SK-N-SH treated with all-trans-retinoic acid at 6 μM for 48 hours (cell line): ENCODE data around the gene AIF1L.

Experiments
- ATAC-seq: fragments of 200-7000 bp; cut with Tn5 transposase; 3 replicates; pipeline ENCODE4 v1.9.1; 2020; ENCODE audit warnings: mild to moderate bottlenecking, moderate library complexity
- ARNTL ChIP-seq: fragments of 450-650 bp; formaldehyde crosslinking; IDR thresholded peaks from 2 replicates; pipeline ENCODE4 v1.5.0; 2020; ENCODE audit warnings: low read depth, mild to moderate bottlenecking, moderate library complexity, borderline replicate concordance
- BACH2 ChIP-seq: fragments of 250-450 bp; sonication (Bioruptor Pico); IDR thresholded peaks from 2 replicates; pipeline ENCODE4 v1.9.0; 2021; ENCODE audit warnings: mild to moderate bottlenecking, borderline replicate concordance
- CSDC2 ChIP-seq: fragments of 250-450 bp; sonication (Bioruptor Pico); IDR thresholded peaks from 2 replicates; pipeline ENCODE4 v1.5.0; 2020; ENCODE audit warnings: mild to moderate bottlenecking, moderate library complexity
- ESRRG ChIP-seq: fragments of 250-450 bp; sonication (Bioruptor Pico); IDR thresholded peaks from 2 replicates; pipeline ENCODE4 v1.6.1; 2021; ENCODE audit warnings: mild to moderate bottlenecking
- ISL1 ChIP-seq: fragments of 250-450 bp; sonication (Bioruptor Pico); IDR thresholded peaks from 2 replicates; pipeline ENCODE4 v2.1.2; 2022; ENCODE audit warnings: mild to moderate bottlenecking, moderate library complexity
- OSR1 ChIP-seq: fragments of 250-450 bp; sonication (Bioruptor Pico); IDR thresholded peaks from 2 replicates; pipeline ENCODE4 v1.8.0; 2022; ENCODE audit warnings: moderate library complexity, mild to moderate bottlenecking, inconsistent platforms
- POU6F1 ChIP-seq: fragments of 250-450 bp; sonication (Bioruptor Pico); IDR thresholded peaks from 2 replicates; pipeline ENCODE4 v1.8.0; 2021; ENCODE audit warnings: low read depth, mild to moderate bottlenecking, moderate library complexity, borderline replicate concordance
- PPARA ChIP-seq: fragments of 250-450 bp; sonication (Bioruptor Pico); IDR thresholded peaks from 2 replicates; pipeline ENCODE4 v1.5.0; 2020; ENCODE audit warnings: mild to moderate bottlenecking, borderline replicate concordance
- SNAI2 ChIP-seq: fragments of 250-450 bp; sonication (Bioruptor Pico); IDR thresholded peaks from 2 replicates; pipeline ENCODE4 v1.5.0; 2020; ENCODE audit warnings: mild to moderate bottlenecking, moderate library complexity
- TCF4 ChIP-seq: fragments of 250-450 bp; sonication (Bioruptor Pico); IDR thresholded peaks from 2 replicates; pipeline ENCODE4 v1.8.0; 2021; ENCODE audit warnings: mild to moderate bottlenecking, moderate library complexity, borderline replicate concordance
- ZC3H10 ChIP-seq: fragments of 250-450 bp; sonication (Bioruptor Pico); IDR thresholded peaks from 2 replicates; pipeline ENCODE4 v1.5.1; 2021; ENCODE audit warnings: mild to moderate bottlenecking, moderate library complexity
- ZFP3 ChIP-seq: fragments of 250-450 bp; sonication (Bioruptor Pico); IDR thresholded peaks from 2 replicates; pipeline ENCODE4 v1.5.0; 2020; ENCODE audit warnings: mild to moderate bottlenecking, moderate library complexity
- ZFP30 ChIP-seq: fragments of 450-650 bp; formaldehyde crosslinking; IDR thresholded peaks from 2 replicates; pipeline ENCODE4 v1.5.0; 2022; ENCODE audit warnings: mild to moderate bottlenecking, moderate library complexity
- ZNF70 ChIP-seq: fragments of 450-650 bp; formaldehyde crosslinking; IDR thresholded peaks from 2 replicates; pipeline ENCODE4 v1.5.0; 2020; ENCODE audit warnings: mild to moderate bottlenecking, moderate library complexity
- ZNF8 ChIP-seq: fragments of 450-650 bp; formaldehyde crosslinking; IDR thresholded peaks from 2 replicates; pipeline ENCODE4 v1.5.0; 2020; ENCODE audit warnings: mild to moderate bottlenecking, moderate library complexity
- TF ChIP-seq, protein P1 (sequence below): fragments of 250-450 bp; sonication (Bioruptor Pico); IDR thresholded peaks from 2 replicates; pipeline ENCODE4 v1.5.1; 2020; ENCODE audit warnings: low read depth, mild to moderate bottlenecking, moderate library complexity
- TF ChIP-seq, protein P2 (sequence below): fragments of 250-450 bp; sonication (Bioruptor Pico); IDR thresholded peaks from 2 replicates; pipeline ENCODE4 v1.5.0; 2020; ENCODE audit warnings: mild to moderate bottlenecking, moderate library complexity
- TF ChIP-seq, protein P3 (sequence below): fragments of 250-450 bp; sonication (Bioruptor Pico); IDR thresholded peaks from 2 replicates; pipeline ENCODE4 v1.5.1; 2021; ENCODE audit warnings: mild to moderate bottlenecking, moderate library complexity

The AIF1L gene

DNA sequence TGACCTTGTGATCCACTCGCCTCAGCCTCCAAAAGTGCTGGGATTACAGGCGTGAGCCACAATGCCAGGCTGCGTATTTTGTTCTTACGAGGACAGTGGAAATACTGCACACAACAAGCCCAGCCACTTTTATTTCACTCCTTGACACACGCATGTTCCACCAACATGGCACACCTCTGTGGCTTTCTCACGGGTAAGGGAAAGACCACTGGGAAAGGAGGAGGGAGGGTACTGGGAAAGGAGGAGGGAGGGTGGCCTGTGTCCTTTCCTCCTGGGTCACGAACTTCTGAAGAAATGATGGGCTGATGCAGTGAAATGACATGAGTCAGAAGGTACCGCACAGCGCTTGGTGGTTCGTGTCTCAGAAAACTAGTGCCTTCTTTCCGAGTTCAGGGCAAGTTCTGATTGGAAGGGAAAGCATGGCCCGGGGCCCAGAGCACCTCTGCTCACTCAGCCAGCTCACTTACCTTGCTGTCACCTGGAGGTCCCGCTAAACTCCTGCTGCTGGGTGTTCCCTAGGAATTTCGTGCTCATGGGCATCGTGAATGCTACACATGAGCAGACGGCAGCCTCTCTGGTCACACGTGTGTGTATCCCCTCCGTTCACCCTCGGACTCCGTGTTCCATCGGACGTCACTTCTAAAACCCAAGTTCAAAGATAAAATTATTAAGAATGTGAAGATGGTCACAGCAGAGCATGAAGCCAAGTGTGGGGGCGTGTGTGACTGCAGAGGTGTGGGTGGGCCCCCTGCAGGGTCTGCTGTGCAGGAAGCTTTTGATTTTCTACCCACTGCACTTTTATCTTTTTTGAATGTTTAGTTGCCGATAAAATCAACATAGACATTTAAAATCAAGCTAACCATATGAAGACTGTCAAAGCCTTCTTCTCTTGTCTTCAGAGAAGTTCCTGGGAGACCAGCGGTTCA is 44.5 kb upstream of the AIF1L start (continued):
- TF ChIP-seq TCF4, result no peak
- TF ChIP-seq, protein P1, sequence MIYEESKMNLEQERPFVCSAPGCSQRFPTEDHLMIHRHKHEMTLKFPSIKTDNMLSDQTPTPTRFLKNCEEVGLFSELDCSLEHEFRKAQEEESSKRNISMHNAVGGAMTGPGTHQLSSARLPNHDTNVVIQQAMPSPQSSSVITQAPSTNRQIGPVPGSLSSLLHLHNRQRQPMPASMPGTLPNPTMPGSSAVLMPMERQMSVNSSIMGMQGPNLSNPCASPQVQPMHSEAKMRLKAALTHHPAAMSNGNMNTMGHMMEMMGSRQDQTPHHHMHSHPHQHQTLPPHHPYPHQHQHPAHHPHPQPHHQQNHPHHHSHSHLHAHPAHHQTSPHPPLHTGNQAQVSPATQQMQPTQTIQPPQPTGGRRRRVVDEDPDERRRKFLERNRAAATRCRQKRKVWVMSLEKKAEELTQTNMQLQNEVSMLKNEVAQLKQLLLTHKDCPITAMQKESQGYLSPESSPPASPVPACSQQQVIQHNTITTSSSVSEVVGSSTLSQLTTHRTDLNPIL (CRISPR knock-in tag), result no peak

DNA sequence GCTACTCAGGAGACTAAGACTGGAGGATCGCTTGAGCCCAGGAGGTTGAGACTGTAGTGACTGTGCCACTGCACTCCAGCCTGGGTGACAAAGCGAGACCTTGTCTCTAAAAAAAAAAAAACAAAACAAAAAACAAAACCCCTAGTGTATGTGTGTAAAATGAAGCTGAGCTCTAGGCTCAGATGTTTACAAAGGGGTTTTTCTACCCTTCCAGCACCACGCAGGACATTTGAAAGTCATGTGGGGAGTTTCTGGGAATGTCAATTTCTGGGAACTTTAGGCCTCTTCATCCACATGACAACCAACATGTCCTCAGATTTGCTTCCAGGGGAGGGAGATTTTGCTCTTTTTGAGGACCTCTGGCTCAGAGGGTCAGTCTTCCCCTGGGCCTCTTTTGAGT is 42.4 kb upstream of the AIF1L start:
- TF ChIP-seq ZFP30 (CRISPR knock-in tag), result no peak
- TF ChIP-seq ZNF70 (CRISPR knock-in tag), result no peak
- TF ChIP-seq ZC3H10, result no peak
- TF ChIP-seq CSDC2, result no peak
- TF ChIP-seq TCF4, result no peak
- no peak for TF ChIP-seq POU6F1
- ATAC-seq, result no peak

GRCh38 chr9:131056781-131057506 is 39.4 kb upstream of the AIF1L start:
- TF ChIP-seq ZNF8 (CRISPR knock-in tag) (no peak), ESRRG (CRISPR knock-in tag) (no peak), TCF4 (no peak), ARNTL (CRISPR knock-in tag) (no peak), PPARA (no peak), ISL1 (no peak), ZFP30 (CRISPR knock-in tag) (no peak), POU6F1 (no peak), OSR1 (CRISPR knock-in tag) (no peak), ZFP3 (CRISPR knock-in tag) (no peak)
- TF ChIP-seq, protein P1 (CRISPR knock-in tag), result no peak
- TF ChIP-seq, protein P2, sequence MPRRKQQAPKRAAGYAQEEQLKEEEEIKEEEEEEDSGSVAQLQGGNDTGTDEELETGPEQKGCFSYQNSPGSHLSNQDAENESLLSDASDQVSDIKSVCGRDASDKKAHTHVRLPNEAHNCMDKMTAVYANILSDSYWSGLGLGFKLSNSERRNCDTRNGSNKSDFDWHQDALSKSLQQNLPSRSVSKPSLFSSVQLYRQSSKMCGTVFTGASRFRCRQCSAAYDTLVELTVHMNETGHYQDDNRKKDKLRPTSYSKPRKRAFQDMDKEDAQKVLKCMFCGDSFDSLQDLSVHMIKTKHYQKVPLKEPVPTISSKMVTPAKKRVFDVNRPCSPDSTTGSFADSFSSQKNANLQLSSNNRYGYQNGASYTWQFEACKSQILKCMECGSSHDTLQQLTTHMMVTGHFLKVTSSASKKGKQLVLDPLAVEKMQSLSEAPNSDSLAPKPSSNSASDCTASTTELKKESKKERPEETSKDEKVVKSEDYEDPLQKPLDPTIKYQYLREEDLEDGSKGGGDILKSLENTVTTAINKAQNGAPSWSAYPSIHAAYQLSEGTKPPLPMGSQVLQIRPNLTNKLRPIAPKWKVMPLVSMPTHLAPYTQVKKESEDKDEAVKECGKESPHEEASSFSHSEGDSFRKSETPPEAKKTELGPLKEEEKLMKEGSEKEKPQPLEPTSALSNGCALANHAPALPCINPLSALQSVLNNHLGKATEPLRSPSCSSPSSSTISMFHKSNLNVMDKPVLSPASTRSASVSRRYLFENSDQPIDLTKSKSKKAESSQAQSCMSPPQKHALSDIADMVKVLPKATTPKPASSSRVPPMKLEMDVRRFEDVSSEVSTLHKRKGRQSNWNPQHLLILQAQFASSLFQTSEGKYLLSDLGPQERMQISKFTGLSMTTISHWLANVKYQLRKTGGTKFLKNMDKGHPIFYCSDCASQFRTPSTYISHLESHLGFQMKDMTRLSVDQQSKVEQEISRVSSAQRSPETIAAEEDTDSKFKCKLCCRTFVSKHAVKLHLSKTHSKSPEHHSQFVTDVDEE, result no peak
- no peak for ATAC-seq

GRCh38 chr9:131060900-131061630 is 35.3 kb upstream of the AIF1L start:
- no peak for TF ChIP-seq TCF4
- no peak for ATAC-seq

DNA sequence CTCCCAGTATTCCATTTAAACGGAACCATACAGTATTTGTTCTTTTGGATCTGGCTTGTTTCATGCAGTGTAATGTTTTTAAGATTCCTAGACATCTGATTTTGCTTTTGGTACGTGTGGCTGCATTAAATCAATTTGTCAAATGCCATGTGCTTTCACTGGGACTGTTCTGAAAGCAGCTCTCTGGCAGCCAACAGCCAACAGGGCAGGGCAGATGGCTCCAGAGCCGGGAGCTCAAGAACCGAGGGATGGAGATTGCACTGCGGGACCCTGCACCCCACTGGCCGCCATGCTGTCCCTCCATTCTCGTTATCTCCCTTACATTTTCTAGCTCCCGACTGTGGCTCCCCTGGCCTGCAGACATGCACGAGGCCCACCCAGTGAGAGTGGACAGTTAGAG is 33.4 kb upstream of the AIF1L start:
- no peak for ATAC-seq
- TF ChIP-seq, protein P1 (CRISPR knock-in tag), result no peak
- TF ChIP-seq POU6F1, result no peak
- TF ChIP-seq BACH2 (CRISPR knock-in tag), result no peak
- TF ChIP-seq SNAI2 (CRISPR knock-in tag), result no peak
- no peak for TF ChIP-seq ZNF70 (CRISPR knock-in tag)
- TF ChIP-seq CSDC2, result no peak
- TF ChIP-seq ARNTL (CRISPR knock-in tag), result no peak
- TF ChIP-seq, protein P3, sequence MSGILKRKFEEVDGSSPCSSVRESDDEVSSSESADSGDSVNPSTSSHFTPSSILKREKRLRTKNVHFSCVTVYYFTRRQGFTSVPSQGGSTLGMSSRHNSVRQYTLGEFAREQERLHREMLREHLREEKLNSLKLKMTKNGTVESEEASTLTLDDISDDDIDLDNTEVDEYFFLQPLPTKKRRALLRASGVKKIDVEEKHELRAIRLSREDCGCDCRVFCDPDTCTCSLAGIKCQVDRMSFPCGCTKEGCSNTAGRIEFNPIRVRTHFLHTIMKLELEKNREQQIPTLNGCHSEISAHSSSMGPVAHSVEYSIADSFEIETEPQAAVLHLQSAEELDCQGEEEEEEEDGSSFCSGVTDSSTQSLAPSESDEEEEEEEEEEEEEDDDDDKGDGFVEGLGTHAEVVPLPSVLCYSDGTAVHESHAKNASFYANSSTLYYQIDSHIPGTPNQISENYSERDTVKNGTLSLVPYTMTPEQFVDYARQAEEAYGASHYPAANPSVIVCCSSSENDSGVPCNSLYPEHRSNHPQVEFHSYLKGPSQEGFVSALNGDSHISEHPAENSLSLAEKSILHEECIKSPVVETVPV (CRISPR knock-in tag), result no peak
